Astrocyte (in vitro differentiated cells and primary cell): ENCODE results near the gene PTX4.

ENCODE experiments used
- CTCF ChIP-seq: IDR thresholded peaks from 2 replicates; pipeline ENCODE4 v1.5.1; 2011; ENCODE audit warnings: low read depth, mild to moderate bottlenecking, inconsistent platforms, low read length, moderate library complexity; ENCODE audit not compliant: insufficient read depth
- EZH2 ChIP-seq: IDR thresholded peaks from 2 replicates; pipeline ENCODE4 v1.6.1; 2012; ENCODE audit warnings: mild to moderate bottlenecking, low read length, inconsistent platforms; ENCODE audit not compliant: insufficient read depth

GRCh38 chr16:1512774-1513173, 24.0 kb upstream of the PTX4 start:
- TF ChIP-seq CTCF: no peak
- TF ChIP-seq EZH2: no peak
